ENCODE data around the gene SMCHD1.

The SMCHD1 gene

GRCh38 chr18:2655178-2655953 is at the start of gene SMCHD1:
SMCHD1 (plus strand) TSS chr18:2655726; CDS start chr18:2656076, 350 bp downstream.
- TF ChIP-seq, protein P1, sequence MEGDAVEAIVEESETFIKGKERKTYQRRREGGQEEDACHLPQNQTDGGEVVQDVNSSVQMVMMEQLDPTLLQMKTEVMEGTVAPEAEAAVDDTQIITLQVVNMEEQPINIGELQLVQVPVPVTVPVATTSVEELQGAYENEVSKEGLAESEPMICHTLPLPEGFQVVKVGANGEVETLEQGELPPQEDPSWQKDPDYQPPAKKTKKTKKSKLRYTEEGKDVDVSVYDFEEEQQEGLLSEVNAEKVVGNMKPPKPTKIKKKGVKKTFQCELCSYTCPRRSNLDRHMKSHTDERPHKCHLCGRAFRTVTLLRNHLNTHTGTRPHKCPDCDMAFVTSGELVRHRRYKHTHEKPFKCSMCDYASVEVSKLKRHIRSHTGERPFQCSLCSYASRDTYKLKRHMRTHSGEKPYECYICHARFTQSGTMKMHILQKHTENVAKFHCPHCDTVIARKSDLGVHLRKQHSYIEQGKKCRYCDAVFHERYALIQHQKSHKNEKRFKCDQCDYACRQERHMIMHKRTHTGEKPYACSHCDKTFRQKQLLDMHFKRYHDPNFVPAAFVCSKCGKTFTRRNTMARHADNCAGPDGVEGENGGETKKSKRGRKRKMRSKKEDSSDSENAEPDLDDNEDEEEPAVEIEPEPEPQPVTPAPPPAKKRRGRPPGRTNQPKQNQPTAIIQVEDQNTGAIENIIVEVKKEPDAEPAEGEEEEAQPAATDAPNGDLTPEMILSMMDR (conservative IDR thresholded peaks at IDR 0.05; ENCODE audit: low read depth) = no peak
- peak within 1 kb of the TSS; percentile 97 for H3K27ac ChIP-seq
- ChIA-PET CTCF (interaction anchor here (0.7 to 1.8 kb wide), 5 partner anchors 62 to 1967 kb away, joined by 3 to 5 read pairs (median 4); no protein-coding TSS in a partner anchor), POLR2A (ENCODE audit: low non-redundant PET) (interaction anchor here (0.6 to 1.4 kb wide), 4 partner anchors 18 to 89 kb away, joined by 3 to 4 read pairs (median 4); partner anchors contain the start of genes METTL4 and NDC80)
- peak; percentile 81 for DNase-seq (ENCODE audit: low spot score)

GRCh38 chr18:2606335-2606734 is 49.2 kb upstream of the SMCHD1 start:
- no peak for DNase-seq (ENCODE audit: low spot score)
- TF ChIP-seq, protein P1 (conservative IDR thresholded peaks at IDR 0.05; ENCODE audit: low read depth) = no peak
- no peak overlapping the region for H3K27ac ChIP-seq
- ChIA-PET POLR2A (ENCODE audit: low non-redundant PET) (no interaction called here), CTCF (interaction anchor here (0.7 kb wide), 1 partner anchor 13 kb away, joined by 3 read pairs; no protein-coding TSS in a partner anchor)

GRCh38 chr18:2609604-2610003 is 45.9 kb upstream of the SMCHD1 start:
- TF ChIP-seq, protein P1 (conservative IDR thresholded peaks at IDR 0.05; ENCODE audit: low read depth) = no peak
- H3K27ac ChIP-seq = no peak overlapping the region
- ChIA-PET CTCF (interaction anchor here (0.6 kb wide), 1 partner anchor 1111 kb away, joined by 3 read pairs; no protein-coding TSS in a partner anchor), POLR2A (ENCODE audit: low non-redundant PET) (no interaction called here)
- DNase-seq (ENCODE audit: low spot score) = no peak

- POLR2A ChIA-PET (ENCODE audit: low non-redundant PET) = no interaction called here
- CTCF ChIA-PET = no interaction called here
- no peak overlapping the region for H3K27ac ChIP-seq
- no peak for DNase-seq (ENCODE audit: low spot score)
- TF ChIP-seq, protein P1 (conservative IDR thresholded peaks at IDR 0.05; ENCODE audit: low read depth) = no peak
Observed at GRCh38 chr18:2610549-2610948, 45.0 kb upstream of the SMCHD1 start.

- no peak for DNase-seq (ENCODE audit: low spot score)
Observed at GRCh38 chr18:2612996-2613395, 42.5 kb upstream of the SMCHD1 start.

DNA sequence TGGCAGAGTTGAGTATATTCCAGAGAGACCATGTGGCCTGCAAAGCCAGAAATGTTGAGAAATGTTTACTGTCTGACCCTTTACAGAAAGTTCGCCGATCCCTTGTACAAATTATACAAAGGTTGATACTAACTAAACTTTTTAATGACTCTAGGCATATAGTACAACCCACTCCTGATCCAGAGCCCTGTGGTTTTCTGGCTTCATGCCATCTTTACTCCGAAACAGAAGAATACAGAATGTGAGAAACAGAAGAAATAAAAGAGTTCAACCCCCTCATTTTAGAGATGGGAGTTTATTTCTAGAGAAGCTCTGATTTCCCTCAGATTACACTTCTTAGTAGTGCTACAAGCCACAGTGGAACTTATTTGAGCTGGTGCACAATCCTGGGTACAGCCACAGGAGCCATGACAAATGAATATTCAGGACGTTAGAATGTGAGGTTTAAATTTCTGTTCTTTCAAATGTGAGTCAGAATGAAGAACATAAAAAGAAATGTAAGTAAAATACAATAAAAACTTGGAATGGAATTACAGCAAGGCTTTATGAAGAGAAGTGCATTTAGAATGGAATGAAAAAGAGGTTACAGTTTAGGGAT is 38.0 kb upstream of the SMCHD1 start:
- DNase-seq (ENCODE audit: low spot score) = no peak
- ChIA-PET CTCF (no interaction called here), POLR2A (ENCODE audit: low non-redundant PET) (no interaction called here)
- TF ChIP-seq, protein P1 (conservative IDR thresholded peaks at IDR 0.05; ENCODE audit: low read depth) = no peak
- H3K27ac ChIP-seq = no peak overlapping the region

More at GRCh38 chr18:2612996-2613395, 42.5 kb upstream of the SMCHD1 start:
- POLR2A ChIA-PET (ENCODE audit: low non-redundant PET) = no interaction called here
- CTCF ChIA-PET = interaction anchor here (0.7 kb wide), 1 partner anchor 38 kb away, joined by 3 read pairs; no protein-coding TSS in a partner anchor
- no peak overlapping the region for H3K27ac ChIP-seq
- TF ChIP-seq, protein P1 (conservative IDR thresholded peaks at IDR 0.05; ENCODE audit: low read depth) = no peak

Measured in RWPE1 (cell line).